ENCODE data around the gene COMMD1. TPM values are rescaled to one million over a fixed set of nuclear protein-coding genes. Genes with fewer than 3 reads are reported as not detected.
A peak's percentile ranks its signal among the peaks of the same experiment; 100 is the strongest.

Gene COMMD1
- total RNA-seq, 1 donor from 2014 or later: 39.7 TPM

GRCh38 chr2:61984682-61985081 is 79.2 kb downstream of the COMMD1 start:
- no peak for TF ChIP-seq CTCF (IDR thresholded peaks at IDR 0.05)
- Mint-ChIP-seq H3K27me3 (ENCODE audit: unreplicated experiment) (no peaks in the 10 kb centered on the region), H3K4me1 (ENCODE audit: unreplicated experiment) (no peaks in the 10 kb centered on the region), H3K27ac (ENCODE audit: unreplicated experiment) (no peak overlapping the region), H3K36me3 (ENCODE audit: unreplicated experiment) (peaks cover 5% of the 10 kb centered on the region), H3K9me3 (ENCODE audit: unreplicated experiment) (peaks cover 7% of the 10 kb centered on the region), H3K4me3 (ENCODE audit: unreplicated experiment) (no peak overlapping the region)
- no peak for DNase-seq (ENCODE audit: extremely low spot score, unreplicated experiment)

DNA sequence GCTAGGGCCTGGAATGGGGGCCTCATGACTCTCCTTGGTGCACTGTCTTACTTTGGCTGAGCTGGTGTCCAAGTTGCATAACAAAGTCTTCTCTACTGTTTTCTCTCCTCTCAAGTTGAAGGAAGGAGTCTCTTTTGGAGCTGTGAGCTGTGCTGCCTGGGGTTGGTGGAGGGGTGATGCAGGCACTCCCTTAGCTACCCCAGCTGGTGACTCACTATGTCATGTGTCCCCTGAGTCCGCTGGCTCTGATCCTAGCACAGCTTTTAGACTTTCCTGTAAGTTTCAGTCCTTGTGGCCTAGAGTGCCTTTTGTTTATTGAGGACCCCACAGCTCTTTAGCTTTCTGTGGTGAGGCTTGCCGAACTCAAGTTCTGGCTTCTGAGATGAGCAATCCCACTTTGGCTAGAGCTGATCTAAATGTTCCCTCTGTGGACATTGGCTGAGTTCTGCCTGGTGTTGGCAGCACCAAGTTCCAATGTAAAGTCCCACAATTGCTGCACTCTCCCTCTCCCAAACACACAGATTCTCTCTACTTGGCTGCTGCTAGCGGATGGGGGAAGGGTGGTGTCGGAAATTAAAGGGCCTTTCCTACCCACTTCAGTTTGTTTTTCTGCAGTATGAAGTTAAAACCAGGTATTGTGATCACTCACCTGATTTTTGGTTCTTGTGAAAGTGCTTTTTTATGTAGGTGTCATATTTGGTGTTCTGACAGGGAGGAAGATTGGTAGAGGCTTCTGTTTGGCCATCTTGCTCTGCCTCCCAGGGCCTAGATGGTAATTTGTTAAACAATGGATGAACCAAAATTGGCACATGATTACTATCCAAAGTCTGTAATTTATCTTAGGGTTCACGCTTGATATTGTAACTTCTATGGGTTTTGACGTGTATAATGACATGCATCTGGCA is 83.2 kb downstream of the COMMD1 start:
- H3K36me3 Mint-ChIP-seq (ENCODE audit: unreplicated experiment): peaks cover 4% of the 10 kb centered on the region
- DNase-seq (ENCODE audit: extremely low spot score, unreplicated experiment): no peak
- TF ChIP-seq CTCF (IDR thresholded peaks at IDR 0.05): no peak
- H3K27me3 Mint-ChIP-seq (ENCODE audit: unreplicated experiment): no peaks in the 10 kb centered on the region
- H3K27ac Mint-ChIP-seq (ENCODE audit: unreplicated experiment): no peak overlapping the region
- H3K9me3 Mint-ChIP-seq (ENCODE audit: unreplicated experiment): no peaks in the 10 kb centered on the region
- no peaks in the 10 kb centered on the region for H3K4me1 Mint-ChIP-seq (ENCODE audit: unreplicated experiment)
- H3K4me3 Mint-ChIP-seq (ENCODE audit: unreplicated experiment): no peak overlapping the region

- Mint-ChIP-seq H3K36me3 (ENCODE audit: unreplicated experiment) (no peaks in the 10 kb centered on the region), H3K27ac (ENCODE audit: unreplicated experiment) (no peak overlapping the region), H3K9me3 (ENCODE audit: unreplicated experiment) (no peaks in the 10 kb centered on the region), H3K27me3 (ENCODE audit: unreplicated experiment) (no peaks in the 10 kb centered on the region), H3K4me1 (ENCODE audit: unreplicated experiment) (no peaks in the 10 kb centered on the region), H3K4me3 (ENCODE audit: unreplicated experiment) (no peak overlapping the region)
- peak; percentile 85 for TF ChIP-seq CTCF (IDR thresholded peaks at IDR 0.05)
- no peak for DNase-seq (ENCODE audit: extremely low spot score, unreplicated experiment)
These were observed 88.0 kb downstream of the COMMD1 start for GRCh38 chr2:61993422-61994024.

- Mint-ChIP-seq H3K27ac (ENCODE audit: unreplicated experiment) (no peak overlapping the region), H3K27me3 (ENCODE audit: unreplicated experiment) (no peaks in the 10 kb centered on the region), H3K4me3 (ENCODE audit: unreplicated experiment) (no peak overlapping the region), H3K9me3 (ENCODE audit: unreplicated experiment) (no peaks in the 10 kb centered on the region), H3K36me3 (ENCODE audit: unreplicated experiment) (no peaks in the 10 kb centered on the region), H3K4me1 (ENCODE audit: unreplicated experiment) (no peaks in the 10 kb centered on the region)
- TF ChIP-seq CTCF (IDR thresholded peaks at IDR 0.05): no peak
- DNase-seq (ENCODE audit: extremely low spot score, unreplicated experiment): no peak
These were observed 89.1 kb downstream of the COMMD1 start for GRCh38 chr2:61994531-61994930.

DNA sequence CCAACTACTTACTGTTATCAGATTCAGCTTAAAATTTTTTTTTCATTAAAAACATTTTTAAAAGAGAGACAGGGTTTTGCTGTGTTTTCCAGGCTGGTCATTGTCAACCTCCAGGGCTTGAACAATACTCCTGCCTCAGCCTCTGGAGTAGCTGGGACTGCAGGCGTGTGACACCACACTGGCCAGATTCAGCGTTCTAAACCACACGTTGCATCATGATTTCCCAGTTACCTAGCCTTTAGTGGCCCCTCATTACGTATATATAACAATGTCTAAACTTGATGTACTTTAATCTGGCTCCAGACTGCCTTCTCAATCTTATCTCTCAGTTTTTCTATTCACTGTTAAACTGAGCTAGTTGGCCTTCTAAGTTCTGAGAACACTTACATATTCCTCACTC is 89.6 kb downstream of the COMMD1 start:
- Mint-ChIP-seq H3K4me1 (ENCODE audit: unreplicated experiment) (no peaks in the 10 kb centered on the region), H3K4me3 (ENCODE audit: unreplicated experiment) (no peak overlapping the region), H3K36me3 (ENCODE audit: unreplicated experiment) (no peaks in the 10 kb centered on the region), H3K9me3 (ENCODE audit: unreplicated experiment) (no peaks in the 10 kb centered on the region), H3K27me3 (ENCODE audit: unreplicated experiment) (no peaks in the 10 kb centered on the region), H3K27ac (ENCODE audit: unreplicated experiment) (no peak overlapping the region)
- TF ChIP-seq CTCF (IDR thresholded peaks at IDR 0.05): no peak
- DNase-seq (ENCODE audit: extremely low spot score, unreplicated experiment): no peak

Data from osteocyte (in vitro differentiated cells).